NB4 (cell line): ENCODE data around the gene ELP2.

ENCODE experiments used
- POLR2A ChIP-seq: IDR thresholded peaks from 2 replicates; pipeline ENCODE4 v1.6.1; 2011; ENCODE audit warnings: mild to moderate bottlenecking; ENCODE audit not compliant: insufficient read length; ENCODE audit errors: extremely low read depth
- TF ChIP-seq, protein P1 (sequence below): IDR thresholded peaks from one replicate; pipeline ENCODE4 v1.5.1; 2012; ENCODE audit warnings: low read depth, low read length
- TF ChIP-seq, protein P2 (sequence below): IDR thresholded peaks from 2 replicates; pipeline ENCODE4 v1.6.1; 2011; ENCODE audit warnings: low read depth, low read length

DNA sequence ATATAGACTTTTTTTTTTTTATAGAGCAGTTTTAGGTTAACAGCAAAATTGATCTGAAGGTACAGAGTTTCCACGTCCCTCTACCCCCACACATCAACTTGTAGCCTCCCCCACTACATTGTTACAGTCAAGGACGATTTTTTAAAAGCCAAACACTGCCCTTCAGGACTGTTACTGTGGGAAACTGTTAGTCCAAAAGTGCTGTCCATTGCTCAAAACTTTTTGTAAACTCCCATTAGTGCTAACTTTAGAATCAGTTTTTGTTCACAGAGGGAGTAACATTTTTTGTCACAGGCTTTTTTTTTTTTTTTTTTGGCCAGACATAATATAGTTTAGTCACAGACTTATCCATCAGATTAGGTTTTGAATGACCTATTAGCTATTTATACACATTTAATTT lies 24.1 kb downstream of the ELP2 start:
- TF ChIP-seq POLR2A = no peak
- TF ChIP-seq, protein P1, sequence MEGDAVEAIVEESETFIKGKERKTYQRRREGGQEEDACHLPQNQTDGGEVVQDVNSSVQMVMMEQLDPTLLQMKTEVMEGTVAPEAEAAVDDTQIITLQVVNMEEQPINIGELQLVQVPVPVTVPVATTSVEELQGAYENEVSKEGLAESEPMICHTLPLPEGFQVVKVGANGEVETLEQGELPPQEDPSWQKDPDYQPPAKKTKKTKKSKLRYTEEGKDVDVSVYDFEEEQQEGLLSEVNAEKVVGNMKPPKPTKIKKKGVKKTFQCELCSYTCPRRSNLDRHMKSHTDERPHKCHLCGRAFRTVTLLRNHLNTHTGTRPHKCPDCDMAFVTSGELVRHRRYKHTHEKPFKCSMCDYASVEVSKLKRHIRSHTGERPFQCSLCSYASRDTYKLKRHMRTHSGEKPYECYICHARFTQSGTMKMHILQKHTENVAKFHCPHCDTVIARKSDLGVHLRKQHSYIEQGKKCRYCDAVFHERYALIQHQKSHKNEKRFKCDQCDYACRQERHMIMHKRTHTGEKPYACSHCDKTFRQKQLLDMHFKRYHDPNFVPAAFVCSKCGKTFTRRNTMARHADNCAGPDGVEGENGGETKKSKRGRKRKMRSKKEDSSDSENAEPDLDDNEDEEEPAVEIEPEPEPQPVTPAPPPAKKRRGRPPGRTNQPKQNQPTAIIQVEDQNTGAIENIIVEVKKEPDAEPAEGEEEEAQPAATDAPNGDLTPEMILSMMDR = no peak
- TF ChIP-seq, protein P2, sequence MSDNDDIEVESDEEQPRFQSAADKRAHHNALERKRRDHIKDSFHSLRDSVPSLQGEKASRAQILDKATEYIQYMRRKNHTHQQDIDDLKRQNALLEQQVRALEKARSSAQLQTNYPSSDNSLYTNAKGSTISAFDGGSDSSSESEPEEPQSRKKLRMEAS = no peak
